GM19351 (cell line): ENCODE measurements around the gene FLNC.

Source experiments
- ATAC-seq: cut with Tn5 transposase; IDR thresholded peaks from one replicate; pipeline ENCODE4 v1.9.1; 2021; ENCODE audit warnings: mild to moderate bottlenecking, moderate library complexity; ENCODE audit not compliant: unreplicated experiment

The FLNC gene

GRCh38 chr7:128831994-128832879, 2.0 kb downstream of the FLNC start:
- ATAC-seq: no peak

GRCh38 chr7:128832880-128833147, 2.6 kb downstream of the FLNC start:
- ATAC-seq: no peak

- ATAC-seq: no peak
Observed at GRCh38 chr7:128833148-128833945, 3.1 kb downstream of the FLNC start.

GRCh38 chr7:128833946-128834325, 3.7 kb downstream of the FLNC start:
- ATAC-seq: no peak

- ATAC-seq: no peak
Observed at GRCh38 chr7:128835231-128835751, 5.1 kb downstream of the FLNC start.

- ATAC-seq: no peak
Observed at GRCh38 chr7:128835790-128836641, 5.8 kb downstream of the FLNC start.

- ATAC-seq: no peak
Observed at GRCh38 chr7:128836729-128837348, 6.6 kb downstream of the FLNC start.

- ATAC-seq: no peak
Observed at GRCh38 chr7:128837521-128837921, 7.3 kb downstream of the FLNC start.

- no peak for ATAC-seq
Observed at GRCh38 chr7:128838109-128838779, 8.0 kb downstream of the FLNC start.

- no peak for ATAC-seq
Observed at GRCh38 chr7:128838981-128839731, 8.9 kb downstream of the FLNC start.

GRCh38 chr7:128839751-128840177, 9.6 kb downstream of the FLNC start:
- no peak for ATAC-seq

GRCh38 chr7:128840326-128841170, 10.3 kb downstream of the FLNC start:
- ATAC-seq: no peak

GRCh38 chr7:128841171-128841690, 11.0 kb downstream of the FLNC start:
- ATAC-seq: no peak

- no peak for ATAC-seq
Observed at GRCh38 chr7:128841921-128842673, 11.9 kb downstream of the FLNC start.

GRCh38 chr7:128842674-128843641, 12.8 kb downstream of the FLNC start:
- no peak for ATAC-seq

GRCh38 chr7:128843938-128844621, 13.9 kb downstream of the FLNC start:
- ATAC-seq: no peak
